ENCODE measurements around the gene NKAP. TPM values are rescaled to one million over a fixed set of nuclear protein-coding genes. Genes with fewer than 3 reads are reported as not detected.
"Not testable (repeated sequence)": the region's sequence is repeated elsewhere in the genome, so short reads cannot be mapped to it uniquely, and the experiment has no call there.

Gene NKAP
- total RNA-seq, 1 donor from 2014 or later = 8.3 TPM

DNA sequence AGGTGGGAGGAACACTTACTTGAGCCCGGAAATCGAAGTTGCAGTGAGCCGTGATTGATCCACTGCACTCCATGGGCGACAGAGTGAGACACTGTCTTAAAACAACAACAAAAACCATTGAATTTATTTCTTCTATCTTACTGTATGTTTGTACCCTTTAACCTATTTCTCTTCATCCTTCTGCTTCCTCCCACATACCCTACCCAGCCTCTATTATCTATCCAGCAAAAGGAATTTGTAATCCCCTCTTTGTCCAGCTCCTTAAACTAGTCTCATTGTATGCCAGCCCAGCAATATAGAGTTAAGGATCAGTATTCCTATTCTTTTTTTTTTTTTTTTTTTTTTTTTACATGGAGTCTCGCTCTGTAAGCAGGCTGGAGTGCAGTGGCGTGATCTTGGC is 1.9 kb upstream of the NKAP start:
- peaks cover 6% of the 10 kb centered on the region for H3K4me1 Mint-ChIP-seq (ENCODE audit: low read depth)
- no peak for DNase-seq (ENCODE audit: low spot score, unreplicated experiment)
- H3K9me3 Mint-ChIP-seq (ENCODE audit: low read depth) = peaks cover 9% of the 10 kb centered on the region
- H3K4me3 Mint-ChIP-seq (ENCODE audit: low read depth) = no peak overlapping the region
- H3K36me3 Mint-ChIP-seq (ENCODE audit: insufficient read depth) = peaks cover 2% of the 10 kb centered on the region
- H3K27ac Mint-ChIP-seq = no peak overlapping the region
- TF ChIP-seq, protein P1, sequence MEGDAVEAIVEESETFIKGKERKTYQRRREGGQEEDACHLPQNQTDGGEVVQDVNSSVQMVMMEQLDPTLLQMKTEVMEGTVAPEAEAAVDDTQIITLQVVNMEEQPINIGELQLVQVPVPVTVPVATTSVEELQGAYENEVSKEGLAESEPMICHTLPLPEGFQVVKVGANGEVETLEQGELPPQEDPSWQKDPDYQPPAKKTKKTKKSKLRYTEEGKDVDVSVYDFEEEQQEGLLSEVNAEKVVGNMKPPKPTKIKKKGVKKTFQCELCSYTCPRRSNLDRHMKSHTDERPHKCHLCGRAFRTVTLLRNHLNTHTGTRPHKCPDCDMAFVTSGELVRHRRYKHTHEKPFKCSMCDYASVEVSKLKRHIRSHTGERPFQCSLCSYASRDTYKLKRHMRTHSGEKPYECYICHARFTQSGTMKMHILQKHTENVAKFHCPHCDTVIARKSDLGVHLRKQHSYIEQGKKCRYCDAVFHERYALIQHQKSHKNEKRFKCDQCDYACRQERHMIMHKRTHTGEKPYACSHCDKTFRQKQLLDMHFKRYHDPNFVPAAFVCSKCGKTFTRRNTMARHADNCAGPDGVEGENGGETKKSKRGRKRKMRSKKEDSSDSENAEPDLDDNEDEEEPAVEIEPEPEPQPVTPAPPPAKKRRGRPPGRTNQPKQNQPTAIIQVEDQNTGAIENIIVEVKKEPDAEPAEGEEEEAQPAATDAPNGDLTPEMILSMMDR (IDR thresholded peaks at IDR 0.05; ENCODE audit: unreplicated experiment) = no peak
- peaks cover 3% of the 10 kb centered on the region for H3K27me3 Mint-ChIP-seq

DNA sequence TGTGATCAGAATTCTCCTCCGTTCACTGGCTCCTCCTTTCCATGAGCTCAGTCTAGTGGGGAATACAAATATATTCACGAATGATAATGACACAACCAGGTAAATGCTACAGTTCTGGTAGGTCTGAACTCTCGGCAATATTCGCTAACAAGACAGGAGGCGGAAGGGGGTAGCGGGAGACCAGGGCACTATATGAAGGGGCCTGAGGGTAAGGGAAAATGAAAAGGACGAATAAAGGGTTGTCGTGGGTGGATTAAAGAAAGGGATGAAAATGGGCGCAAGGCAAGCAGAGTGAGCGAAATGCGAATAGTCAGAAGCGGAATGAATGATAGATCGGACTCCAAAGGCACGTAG is 743 bp downstream of the NKAP start:
- Mint-ChIP-seq H3K27me3 (no peaks in the 10 kb centered on the region), H3K4me3 (ENCODE audit: low read depth) (peak overlapping the region; percentile 87), H3K27ac (peak overlapping the region; percentile 77), H3K36me3 (ENCODE audit: insufficient read depth) (peaks cover 3% of the 10 kb centered on the region), H3K9me3 (ENCODE audit: low read depth) (peaks cover 5% of the 10 kb centered on the region), H3K4me1 (ENCODE audit: low read depth) (peaks cover 6% of the 10 kb centered on the region)
- TF ChIP-seq, protein P1 (IDR thresholded peaks at IDR 0.05; ENCODE audit: unreplicated experiment) = no peak
- DNase-seq (ENCODE audit: low spot score, unreplicated experiment) = no peak

GRCh38 chrX:119942173-119942819 is 1.3 kb downstream of the NKAP start:
- Mint-ChIP-seq H3K4me3 (ENCODE audit: low read depth) (peak overlapping the region; percentile 87), H3K4me1 (ENCODE audit: low read depth) (peaks cover 6% of the 10 kb centered on the region), H3K27me3 (no peaks in the 10 kb centered on the region), H3K27ac (peak overlapping the region; percentile 77), H3K9me3 (ENCODE audit: low read depth) (peaks cover 7% of the 10 kb centered on the region), H3K36me3 (ENCODE audit: insufficient read depth) (peaks cover 4% of the 10 kb centered on the region)
- no peak for DNase-seq (ENCODE audit: low spot score, unreplicated experiment)
- TF ChIP-seq, protein P1 (IDR thresholded peaks at IDR 0.05; ENCODE audit: unreplicated experiment) = no peak

GRCh38 chrX:119941336-119941735 is 2.2 kb downstream of the NKAP start:
- Mint-ChIP-seq H3K4me3 (ENCODE audit: low read depth) (no peak overlapping the region), H3K9me3 (ENCODE audit: low read depth) (peaks cover 7% of the 10 kb centered on the region)
- TF ChIP-seq, protein P1 (IDR thresholded peaks at IDR 0.05; ENCODE audit: unreplicated experiment) = no peak

GRCh38 chrX:119935215-119935874 is 8.2 kb downstream of the NKAP start:
- Mint-ChIP-seq H3K27ac (no peak overlapping the region), H3K9me3 (ENCODE audit: low read depth) (peaks cover 13% of the 10 kb centered on the region), H3K36me3 (ENCODE audit: insufficient read depth) (peaks cover 13% of the 10 kb centered on the region), H3K4me1 (ENCODE audit: low read depth) (no peaks in the 10 kb centered on the region), H3K27me3 (no peaks in the 10 kb centered on the region), H3K4me3 (ENCODE audit: low read depth) (no peak overlapping the region)
- DNase-seq (ENCODE audit: low spot score, unreplicated experiment) = no peak
- TF ChIP-seq, protein P1 (IDR thresholded peaks at IDR 0.05; ENCODE audit: unreplicated experiment) = no peak

More at GRCh38 chrX:119941336-119941735, 2.2 kb downstream of the NKAP start:
- no peak for DNase-seq (ENCODE audit: low spot score, unreplicated experiment)
- H3K27me3 Mint-ChIP-seq = no peaks in the 10 kb centered on the region
- peaks cover 8% of the 10 kb centered on the region for H3K36me3 Mint-ChIP-seq (ENCODE audit: insufficient read depth)
- peaks cover 6% of the 10 kb centered on the region for H3K4me1 Mint-ChIP-seq (ENCODE audit: low read depth)
- H3K27ac Mint-ChIP-seq = no peak overlapping the region

GRCh38 chrX:119922391-119922790 is 21.2 kb downstream of the NKAP start:
- H3K27me3 Mint-ChIP-seq; H3K4me3 Mint-ChIP-seq (ENCODE audit: low read depth); DNase-seq (ENCODE audit: low spot score, unreplicated experiment); H3K4me1 Mint-ChIP-seq (ENCODE audit: low read depth); H3K36me3 Mint-ChIP-seq (ENCODE audit: insufficient read depth); H3K27ac Mint-ChIP-seq: not testable (repeated sequence)
- H3K9me3 Mint-ChIP-seq (ENCODE audit: low read depth) = peaks cover 12% of the 10 kb centered on the region
